Measurements from ENCODE around the gene DLX6. TPM values are rescaled to one million over a fixed set of nuclear protein-coding genes. Genes with fewer than 3 reads are reported as not detected.

Gene DLX6
- total RNA-seq, 1 experiment from 2014 or later, result 1.3 TPM

GRCh38 chr7:97003262-97004246, 1.8 kb upstream of the DLX6 start:
- POLR2A ChIA-PET, result no interaction called here
- Histone ChIP-seq H3K36me3 (ENCODE audit: control insufficient read depth, insufficient read depth, low read length) (no peaks in the 10 kb centered on the region), H3K4me1 (ENCODE audit: control insufficient read depth, insufficient read depth, low read length) (0 out of 2 replicates have a peak, but pooled peaks cover 2% of the 10 kb centered on the region), H3K4me3 (ENCODE audit: low read depth in 2 of 2, low read length in 2 of 2) (no peak overlapping the region), H3K27ac (ENCODE audit: low read length) (no peak overlapping the region), H3K27me3 (ENCODE audit: control insufficient read depth, insufficient read depth, low read length) (no peaks in the 10 kb centered on the region), H3K9me3 (ENCODE audit: control insufficient read depth, insufficient read depth, low read depth, low read length) (no peaks in the 10 kb centered on the region)
- TF ChIP-seq TCF7L2 (IDR thresholded peaks at IDR 0.05; ENCODE audit: low read depth, low read length), result no peak
- TF ChIP-seq REST (IDR thresholded peaks at IDR 0.05; ENCODE audit: insufficient read depth in 1 of 2, low read depth in 2 of 2, low read length in 1 of 2), result no peak
- TF ChIP-seq POLR2AphosphoS5 (IDR thresholded peaks at IDR 0.05; ENCODE audit: low read depth, low read length), result no peak
- no peak for TF ChIP-seq CTCF (IDR thresholded peaks at IDR 0.05)
- TF ChIP-seq SIN3A (IDR thresholded peaks at IDR 0.05; ENCODE audit: borderline replicate concordance, insufficient read depth, low read depth, low read length), result no peak
- CTCF ChIA-PET, result no interaction called here
- no peak for ATAC-seq
- intact Hi-C loops (cut with micrococcal nuclease; ENCODE audit: unreplicated experiment) (no loop called here), in situ Hi-C loops (cut with HindIII; ENCODE audit: low pct_unique_long_range_greater_than_20kb, low sequenced_read_pairs) (no loop called here)
- no TSS peak for BruUV-seq (replicated peaks)
- no peak for DNase-seq (ENCODE audit: low read depth, low spot score)

- H3K9me3 ChIP-seq (ENCODE audit: control insufficient read depth, insufficient read depth, low read depth, low read length), result no peaks in the 10 kb centered on the region
- in situ Hi-C loops (cut with HindIII; ENCODE audit: low pct_unique_long_range_greater_than_20kb, low sequenced_read_pairs), result no loop called here
- H3K27me3 ChIP-seq (ENCODE audit: control insufficient read depth, insufficient read depth, low read length), result no peaks in the 10 kb centered on the region
- peak overlapping the region; percentile 48 for H3K27ac ChIP-seq (ENCODE audit: low read length)
- ATAC-seq (no peak), DNase-seq (ENCODE audit: low read depth, low spot score) (no peak)
- CTCF ChIA-PET, result no interaction called here
- H3K4me1 ChIP-seq (ENCODE audit: control insufficient read depth, insufficient read depth, low read length), result 0 out of 2 replicates have a peak, but pooled peaks cover 2% of the 10 kb centered on the region
- TF ChIP-seq CTCF (IDR thresholded peaks at IDR 0.05) (no peak), SIN3A (IDR thresholded peaks at IDR 0.05; ENCODE audit: borderline replicate concordance, insufficient read depth, low read depth, low read length) (no peak), REST (IDR thresholded peaks at IDR 0.05; ENCODE audit: insufficient read depth in 1 of 2, low read depth in 2 of 2, low read length in 1 of 2) (no peak), POLR2AphosphoS5 (IDR thresholded peaks at IDR 0.05; ENCODE audit: low read depth, low read length) (no peak), TCF7L2 (IDR thresholded peaks at IDR 0.05; ENCODE audit: low read depth, low read length) (no peak)
- POLR2A ChIA-PET, result interaction anchor here (0.6 to 0.7 kb wide), 2 partner anchors 295 to 772 kb away, joined by 3 to 7 read pairs; no protein-coding TSS in a partner anchor
- intact Hi-C loops (cut with micrococcal nuclease; ENCODE audit: unreplicated experiment), result no loop called here
- H3K36me3 ChIP-seq (ENCODE audit: control insufficient read depth, insufficient read depth, low read length), result no peaks in the 10 kb centered on the region
- peak overlapping the region; percentile 49 to 63 for H3K4me3 ChIP-seq (ENCODE audit: low read depth in 2 of 2, low read length in 2 of 2)
- no TSS peak for BruUV-seq (replicated peaks)
These were observed 838 bp upstream of the DLX6 start for GRCh38 chr7:97004247-97005182.
